Astrocyte of the spinal cord (primary cell): ENCODE measurements around the gene SLC9A2.

Experiments used
- DNase-seq: peaks from one replicate; pipeline ENCODE4 v3.0.0; 2011; ENCODE audit warnings: low read depth, low spot score
- H3K4me3 ChIP-seq: 2 replicates; pipeline ENCODE4 v1.5.1; 2011; ENCODE audit warnings: low read depth, mild to moderate bottlenecking, low read length, moderate library complexity
- CTCF ChIP-seq: IDR thresholded peaks from 2 replicates; pipeline ENCODE4 v1.5.1; 2012; ENCODE audit warnings: low read depth, mild to moderate bottlenecking, low read length, inconsistent platforms
- in situ Hi-C: cut with HindIII; loops from 2 replicates; pipeline ENCODE4 v1.10.0; 2017; ENCODE audit warnings: low sequenced_read_pairs

SLC9A2 gene

GRCh38 chr2:102652126-102652525, 32.8 kb downstream of the SLC9A2 start:
- TF ChIP-seq CTCF = no peak
- in situ Hi-C loops = no loop called here
- DNase-seq = no peak

GRCh38 chr2:102657770-102658169, 38.4 kb downstream of the SLC9A2 start:
- DNase-seq = no peak
- H3K4me3 ChIP-seq = no peak overlapping the region
- in situ Hi-C loops = no loop called here
- TF ChIP-seq CTCF = no peak

More at GRCh38 chr2:102652126-102652525, 32.8 kb downstream of the SLC9A2 start:
- H3K4me3 ChIP-seq = no peak overlapping the region

GRCh38 chr2:102660070-102660469, 40.7 kb downstream of the SLC9A2 start:
- in situ Hi-C loops = no loop called here
- no peak overlapping the region for H3K4me3 ChIP-seq
- no peak for DNase-seq
- no peak for TF ChIP-seq CTCF

- no peak for TF ChIP-seq CTCF
- H3K4me3 ChIP-seq = no peak overlapping the region
- no peak for DNase-seq
- in situ Hi-C loops = no loop called here
These were observed 41.2 kb downstream of the SLC9A2 start for GRCh38 chr2:102660574-102660973.

- no peak for TF ChIP-seq CTCF
- H3K4me3 ChIP-seq = no peak overlapping the region
- in situ Hi-C loops = no loop called here
- DNase-seq = no peak
These were observed 42.5 kb downstream of the SLC9A2 start for GRCh38 chr2:102661846-102662245.

GRCh38 chr2:102662833-102663232, 43.5 kb downstream of the SLC9A2 start:
- in situ Hi-C loops = no loop called here
- no peak overlapping the region for H3K4me3 ChIP-seq
- no peak for TF ChIP-seq CTCF
- DNase-seq = no peak

GRCh38 chr2:102663381-102663780, 44.0 kb downstream of the SLC9A2 start:
- in situ Hi-C loops = no loop called here
- no peak overlapping the region for H3K4me3 ChIP-seq
- TF ChIP-seq CTCF = no peak
- no peak for DNase-seq
